NCI-H1092 (cell line): Measurements from ENCODE around the gene OR2G6.
"Not testable (repeated sequence)": the region's sequence is repeated elsewhere in the genome, so short reads cannot be mapped to it uniquely, and the experiment has no call there.

Experiments
- DNase-seq: peaks from one replicate; lab custom pipeline; 2025; lab: John Stamatoyannopoulos, UW

The OR2G6 gene

GRCh38 chr1:248507773-248508172 is at the start of gene OR2G6:
TSS of gene OR2G6 (plus strand) at chr1:248508073. CDS start at chr1:248521647, 13,574 bp downstream.
- DNase-seq = not testable (repeated sequence)

- not testable (repeated sequence) for DNase-seq
Observed at GRCh38 chr1:248459117-248459516, 48.8 kb upstream of the OR2G6 start.

GRCh38 chr1:248471154-248471553 is 36.7 kb upstream of the OR2G6 start:
- no peak for DNase-seq

GRCh38 chr1:248472111-248472510 is 35.8 kb upstream of the OR2G6 start:
- not testable (repeated sequence) for DNase-seq

- DNase-seq = not testable (repeated sequence)
Observed at GRCh38 chr1:248473051-248473450, 34.8 kb upstream of the OR2G6 start, which contains the start of gene OR2T3. TSS of gene OR2T3 (plus strand) at chr1:248473351. CDS start at chr1:248473351, 0 bp downstream.

GRCh38 chr1:248475660-248476059 is 32.2 kb upstream of the OR2G6 start:
- DNase-seq = not testable (repeated sequence)

GRCh38 chr1:248481686-248482579 is 25.9 kb upstream of the OR2G6 start:
- not testable (repeated sequence) for DNase-seq

GRCh38 chr1:248488289-248488688 is 19.6 kb upstream of the OR2G6 start, which contains the start of gene OR2T5:
TSS of gene OR2T5 (plus strand) at chr1:248488589. CDS start at chr1:248488589, 0 bp downstream.
- DNase-seq = not testable (repeated sequence)

- not testable (repeated sequence) for DNase-seq
Observed at GRCh38 chr1:248496661-248497060, 11.2 kb upstream of the OR2G6 start.

GRCh38 chr1:248500305-248501035 is 7.4 kb upstream of the OR2G6 start:
- not testable (repeated sequence) for DNase-seq

GRCh38 chr1:248510217-248510616 is 2.3 kb downstream of the OR2G6 start:
- not testable (repeated sequence) for DNase-seq

- DNase-seq = no peak
Observed at GRCh38 chr1:248521856-248522255, 14.0 kb downstream of the OR2G6 start.

GRCh38 chr1:248537449-248537848 is 29.6 kb downstream of the OR2G6 start:
- DNase-seq = not testable (repeated sequence)

GRCh38 chr1:248547383-248547782 is 39.5 kb downstream of the OR2G6 start:
- DNase-seq = not testable (repeated sequence)

- DNase-seq = not testable (repeated sequence)
Observed at GRCh38 chr1:248551027-248551426, 43.2 kb downstream of the OR2G6 start.

GRCh38 chr1:248562672-248563071 is 54.8 kb downstream of the OR2G6 start, which contains the start of gene OR2T29:
TSS of gene OR2T29 (minus strand) at chr1:248562772. CDS start at chr1:248559491, 3,281 bp downstream.
- not testable (repeated sequence) for DNase-seq

- not testable (repeated sequence) for DNase-seq
Observed at GRCh38 chr1:248565530-248566373, 57.9 kb downstream of the OR2G6 start.

- not testable (repeated sequence) for DNase-seq
Observed at GRCh38 chr1:248569049-248569448, 61.2 kb downstream of the OR2G6 start.

- not testable (repeated sequence) for DNase-seq
Observed at GRCh38 chr1:248570811-248571210, 62.9 kb downstream of the OR2G6 start.

GRCh38 chr1:248572049-248572448 is 64.2 kb downstream of the OR2G6 start:
- not testable (repeated sequence) for DNase-seq

- DNase-seq = not testable (repeated sequence)
Observed at GRCh38 chr1:248573856-248574255, 66.0 kb downstream of the OR2G6 start.
